GM12801 (cell line): ENCODE measurements around the gene RRP1B.

ENCODE experiments used
- TF ChIP-seq, protein P1 (sequence below): IDR thresholded peaks from one replicate; pipeline ENCODE4 v1.5.1; 2011; ENCODE audit warnings: control low read depth; ENCODE audit not compliant: insufficient read length; ENCODE audit errors: extremely low read depth

The RRP1B gene

DNA sequence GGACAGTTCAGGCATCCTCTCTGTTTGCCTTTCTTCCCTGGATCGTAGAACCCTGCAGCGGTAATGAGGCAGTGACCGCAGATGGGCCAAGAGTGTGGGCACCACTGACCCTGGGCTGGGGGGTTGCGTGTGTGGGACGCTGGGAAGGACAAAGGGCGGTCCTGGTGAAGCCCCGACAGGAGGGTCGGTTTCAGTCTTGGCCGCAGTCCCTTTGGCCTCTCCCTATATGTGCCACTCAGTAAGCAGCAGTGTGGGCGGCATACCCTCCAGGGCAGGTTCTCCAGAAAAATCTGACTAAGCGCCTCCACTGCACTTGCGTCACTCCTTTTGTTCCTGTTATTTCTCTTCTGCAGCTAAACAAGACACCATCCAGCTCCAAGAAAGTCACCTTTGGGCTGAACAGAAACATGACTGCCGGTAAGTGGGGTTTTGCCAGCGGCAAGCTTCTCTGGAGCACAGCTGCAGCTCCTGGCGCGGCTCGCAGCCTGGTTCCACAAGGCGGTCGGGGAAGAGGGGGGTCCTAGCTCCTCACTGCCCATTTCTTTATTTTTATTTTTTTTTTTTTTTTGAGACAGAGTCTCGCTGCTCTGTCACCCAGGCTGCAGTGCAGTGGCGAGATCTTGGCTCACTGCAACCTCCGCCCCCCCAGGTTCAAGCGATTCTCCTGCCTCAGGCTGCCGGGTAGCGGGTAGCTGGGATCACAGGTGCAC lies 31.9 kb downstream of the RRP1B start:
- TF ChIP-seq, protein P1, sequence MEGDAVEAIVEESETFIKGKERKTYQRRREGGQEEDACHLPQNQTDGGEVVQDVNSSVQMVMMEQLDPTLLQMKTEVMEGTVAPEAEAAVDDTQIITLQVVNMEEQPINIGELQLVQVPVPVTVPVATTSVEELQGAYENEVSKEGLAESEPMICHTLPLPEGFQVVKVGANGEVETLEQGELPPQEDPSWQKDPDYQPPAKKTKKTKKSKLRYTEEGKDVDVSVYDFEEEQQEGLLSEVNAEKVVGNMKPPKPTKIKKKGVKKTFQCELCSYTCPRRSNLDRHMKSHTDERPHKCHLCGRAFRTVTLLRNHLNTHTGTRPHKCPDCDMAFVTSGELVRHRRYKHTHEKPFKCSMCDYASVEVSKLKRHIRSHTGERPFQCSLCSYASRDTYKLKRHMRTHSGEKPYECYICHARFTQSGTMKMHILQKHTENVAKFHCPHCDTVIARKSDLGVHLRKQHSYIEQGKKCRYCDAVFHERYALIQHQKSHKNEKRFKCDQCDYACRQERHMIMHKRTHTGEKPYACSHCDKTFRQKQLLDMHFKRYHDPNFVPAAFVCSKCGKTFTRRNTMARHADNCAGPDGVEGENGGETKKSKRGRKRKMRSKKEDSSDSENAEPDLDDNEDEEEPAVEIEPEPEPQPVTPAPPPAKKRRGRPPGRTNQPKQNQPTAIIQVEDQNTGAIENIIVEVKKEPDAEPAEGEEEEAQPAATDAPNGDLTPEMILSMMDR: no peak

DNA sequence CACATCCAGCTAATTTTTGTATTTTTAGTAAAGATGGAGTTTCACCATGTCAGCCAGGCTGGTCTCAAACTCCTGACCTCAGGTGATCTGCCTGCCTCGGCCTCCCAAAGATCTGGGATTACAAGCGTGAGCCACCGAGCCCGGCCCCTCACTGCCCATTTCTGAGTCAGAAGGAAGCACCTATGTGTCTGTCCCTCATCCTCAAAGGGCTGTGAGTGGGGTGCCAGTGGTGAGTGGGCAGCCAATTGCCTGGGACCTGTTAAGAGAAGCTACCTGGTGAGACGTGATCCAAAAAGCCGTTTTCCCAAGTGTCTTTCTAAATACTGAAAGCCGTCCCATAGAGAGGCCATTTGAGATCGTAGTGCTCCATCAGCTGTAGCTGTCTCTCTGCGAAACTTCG lies 32.4 kb downstream of the RRP1B start:
- TF ChIP-seq, protein P1: no peak

DNA sequence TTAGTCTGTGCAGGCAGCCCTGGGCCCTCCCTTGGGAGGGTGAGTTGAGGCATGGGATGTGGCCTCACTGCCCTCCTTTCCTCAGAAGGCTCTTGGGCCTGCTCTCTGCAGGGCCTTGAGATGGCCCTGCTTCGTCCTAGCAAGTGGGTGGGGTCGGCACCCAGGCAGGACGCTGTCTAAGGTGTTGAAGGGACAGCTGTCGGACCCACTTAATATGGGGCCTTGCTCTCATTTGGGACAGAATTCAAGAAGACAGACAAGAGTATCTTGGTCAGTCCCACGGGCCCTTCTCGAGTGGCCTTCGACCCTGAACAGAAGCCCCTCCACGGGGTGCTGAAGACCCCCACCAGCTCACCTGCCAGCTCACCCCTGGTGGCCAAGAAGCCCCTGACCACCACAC lies 33.6 kb downstream of the RRP1B start:
- TF ChIP-seq, protein P1: no peak

DNA sequence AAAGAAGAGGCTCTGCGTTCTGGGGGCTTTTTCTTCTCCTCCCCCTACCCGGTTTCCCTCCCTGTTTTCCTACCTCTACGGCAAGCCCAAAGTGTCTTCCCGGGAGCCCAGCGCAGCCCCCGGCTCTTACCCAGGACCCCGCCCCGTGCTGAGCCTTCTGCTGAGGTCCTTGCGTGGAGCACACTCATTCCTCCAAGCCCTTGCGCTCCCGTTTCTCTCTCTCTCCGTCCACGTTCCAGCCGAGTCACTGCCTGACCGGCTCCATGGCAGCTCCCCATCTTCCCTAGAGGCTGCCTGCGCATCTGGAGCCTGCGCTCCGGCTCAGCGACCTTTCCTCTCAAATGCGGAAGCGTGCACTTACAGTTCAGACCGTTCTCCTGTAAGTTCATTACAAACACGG lies 34.6 kb downstream of the RRP1B start:
- TF ChIP-seq, protein P1: no peak

DNA sequence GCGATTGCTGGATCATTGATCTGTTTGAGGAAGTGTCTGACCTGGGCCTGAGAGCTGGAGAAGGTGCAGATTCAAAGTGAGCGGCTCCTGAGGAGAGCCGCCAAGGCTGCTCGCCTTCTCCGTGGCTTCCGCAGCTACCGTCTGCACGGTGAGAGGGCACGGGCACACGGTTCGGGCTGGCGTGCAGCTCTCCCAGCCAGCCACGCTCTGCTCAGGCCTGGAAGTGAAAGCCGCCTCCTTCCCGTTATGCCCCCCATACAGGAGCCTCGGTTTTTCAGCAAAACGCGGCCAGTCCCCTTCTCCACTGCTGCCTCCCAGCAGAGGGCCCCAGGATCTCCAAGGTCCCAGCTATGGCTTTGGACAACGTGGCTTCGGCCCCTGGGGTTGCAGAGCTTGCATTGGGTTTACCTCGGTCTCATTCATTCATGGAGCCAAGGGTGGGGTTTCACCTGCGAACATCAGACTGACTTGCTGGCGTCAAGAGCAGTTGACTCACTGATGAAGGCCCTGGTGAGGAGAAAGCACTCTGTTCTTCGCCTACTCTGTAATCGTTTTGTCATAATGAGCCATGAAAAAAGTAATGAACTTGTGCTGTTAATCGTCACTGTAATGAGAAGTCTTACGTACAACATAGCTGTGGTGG lies 35.2 kb downstream of the RRP1B start:
- TF ChIP-seq, protein P1: no peak

DNA sequence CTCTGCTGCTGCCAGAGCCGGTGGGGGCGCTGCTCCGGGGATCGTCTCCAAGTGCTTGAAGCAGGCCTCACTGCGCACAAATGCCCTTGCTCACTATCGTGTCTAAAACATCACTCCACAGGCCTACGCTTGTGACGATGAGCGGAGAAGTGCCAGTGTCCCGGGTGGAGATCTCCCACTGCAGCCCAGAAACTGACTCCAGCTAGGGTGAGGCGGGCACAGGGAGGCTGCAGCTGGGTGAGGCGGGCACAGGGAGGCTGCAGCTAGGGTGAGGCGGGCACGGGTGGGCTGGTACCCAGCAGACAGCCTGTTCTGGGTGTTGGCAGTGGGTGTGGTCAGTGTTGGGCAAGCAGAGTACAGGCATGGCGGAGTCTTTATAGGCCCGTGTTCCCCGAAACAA lies 36.9 kb downstream of the RRP1B start:
- TF ChIP-seq, protein P1: no peak

DNA sequence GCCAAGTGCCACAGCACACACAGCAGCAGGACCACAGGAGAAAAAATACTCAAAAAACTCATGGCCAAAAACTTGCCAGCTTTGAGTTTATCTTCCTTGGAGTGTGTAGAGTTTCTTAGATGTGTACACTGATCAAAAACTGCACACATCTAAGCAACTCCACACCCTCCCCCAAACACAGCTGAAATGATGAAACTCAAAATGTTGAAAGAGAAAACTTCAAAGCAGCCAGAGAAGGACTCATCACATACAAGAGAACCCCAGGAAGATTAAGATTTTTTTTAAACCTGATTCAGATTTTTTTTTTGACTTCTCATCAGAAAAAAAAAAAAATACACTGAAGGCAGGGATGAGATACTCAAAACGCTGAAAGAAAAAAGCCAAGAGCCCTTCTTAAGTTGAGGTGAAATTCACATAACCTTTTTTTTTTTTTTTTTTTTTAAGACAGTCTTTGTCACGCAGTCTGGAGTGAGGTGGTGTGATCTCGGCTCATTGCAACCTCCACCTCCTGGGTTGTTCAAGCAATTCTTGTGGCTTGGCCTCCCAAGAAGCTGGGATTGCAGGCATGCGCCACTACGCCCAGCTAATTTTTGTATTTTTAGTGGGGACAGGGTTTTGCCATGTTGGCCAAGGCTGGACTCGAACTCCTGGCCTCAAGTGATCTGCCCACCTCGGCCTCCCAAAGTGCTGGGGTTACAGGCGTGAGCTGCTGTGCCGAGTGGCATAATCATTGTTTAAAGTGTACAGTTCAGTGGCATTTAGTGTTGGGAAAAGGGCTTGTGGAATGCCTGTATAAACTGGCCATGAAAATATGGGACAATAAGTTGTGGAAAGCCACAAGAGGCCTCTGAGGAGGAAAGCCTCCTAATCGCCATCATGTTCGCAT lies 38.6 kb downstream of the RRP1B start:
- TF ChIP-seq, protein P1: no peak
